Measurements from ENCODE around the gene BLM. TPM values are rescaled to one million over a fixed set of nuclear protein-coding genes. Genes with fewer than 3 reads are reported as not detected.

BLM gene
- total and polyA plus RNA-seq, 2 of the 13 experiments (the other 11 are each of a cell fraction or from before 2014, with no cell fraction given): 5.1 to 11.8 TPM

GRCh38 chr15:90701048-90701447, 16.1 kb upstream of the BLM start (continued):
- no peak for TF ChIP-seq HOXA7 (CRISPR knock-in tag; IDR thresholded peaks at IDR 0.05)
- no peak for TF ChIP-seq SOX5 (CRISPR knock-in tag; IDR thresholded peaks at IDR 0.05; ENCODE audit: borderline replicate concordance)

- DNase-seq (ENCODE audit: low spot score) (no peak), ATAC-seq (no peak), FAIRE-seq (no peak)
- Histone ChIP-seq H3K4me3 (replicated peaks in 1 of 3; ENCODE audit: insufficient read depth in 1 of 3, low read depth in 2 of 3, low read length in 3 of 3) (no peak overlapping the region), H3K27ac (ENCODE audit: extremely low read length, insufficient read depth, low read length) (no peak overlapping the region), H2AFZ (ENCODE audit: low read length) (no peak overlapping the region), H3K79me2 (ENCODE audit: insufficient read depth, low read length) (no peaks in the 10 kb centered on the region), H3K4me2 (ENCODE audit: low read depth, low read length) (no peak overlapping the region), H3K36me3 (replicated peaks in 1 of 2; ENCODE audit: control insufficient read depth in 1 of 2, insufficient read depth in 2 of 2, low read length in 2 of 2) (no peaks in the 10 kb centered on the region), H3K9ac (ENCODE audit: insufficient read depth, low read depth, low read length) (no peak overlapping the region), H3K9me3 (ENCODE audit: low read length) (no peaks in the 10 kb centered on the region), H3K4me1 (ENCODE audit: insufficient read depth, low read length) (no peaks in the 10 kb centered on the region), H4K20me1 (ENCODE audit: insufficient read depth, low read length) (no peaks in the 10 kb centered on the region), H3K27me3 (ENCODE audit: control insufficient read depth in 1 of 2, insufficient read depth in 2 of 2, low read length in 2 of 2) (no peaks in the 10 kb centered on the region)
- ChIA-PET CTCF (ENCODE audit: low intra/inter-chr PET ratio, low total read pairs) (no interaction called here), POLR2A (no interaction called here)
- TF ChIP-seq, protein P1, sequence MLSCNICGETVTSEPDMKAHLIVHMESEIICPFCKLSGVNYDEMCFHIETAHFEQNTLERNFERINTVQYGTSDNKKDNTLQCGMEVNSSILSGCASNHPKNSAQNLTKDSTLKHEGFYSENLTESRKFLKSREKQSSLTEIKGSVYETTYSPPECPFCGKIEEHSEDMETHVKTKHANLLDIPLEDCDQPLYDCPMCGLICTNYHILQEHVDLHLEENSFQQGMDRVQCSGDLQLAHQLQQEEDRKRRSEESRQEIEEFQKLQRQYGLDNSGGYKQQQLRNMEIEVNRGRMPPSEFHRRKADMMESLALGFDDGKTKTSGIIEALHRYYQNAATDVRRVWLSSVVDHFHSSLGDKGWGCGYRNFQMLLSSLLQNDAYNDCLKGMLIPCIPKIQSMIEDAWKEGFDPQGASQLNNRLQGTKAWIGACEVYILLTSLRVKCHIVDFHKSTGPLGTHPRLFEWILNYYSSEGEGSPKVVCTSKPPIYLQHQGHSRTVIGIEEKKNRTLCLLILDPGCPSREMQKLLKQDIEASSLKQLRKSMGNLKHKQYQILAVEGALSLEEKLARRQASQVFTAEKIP (CRISPR knock-in tag; IDR thresholded peaks at IDR 0.05; ENCODE audit: borderline replicate concordance): no peak
- TF ChIP-seq GTF2F1 (IDR thresholded peaks at IDR 0.05; ENCODE audit: low read length) (no peak), ZNF790 (CRISPR knock-in tag; IDR thresholded peaks at IDR 0.05; ENCODE audit: borderline replicate concordance) (no peak)
- TF ChIP-seq, protein P2, sequence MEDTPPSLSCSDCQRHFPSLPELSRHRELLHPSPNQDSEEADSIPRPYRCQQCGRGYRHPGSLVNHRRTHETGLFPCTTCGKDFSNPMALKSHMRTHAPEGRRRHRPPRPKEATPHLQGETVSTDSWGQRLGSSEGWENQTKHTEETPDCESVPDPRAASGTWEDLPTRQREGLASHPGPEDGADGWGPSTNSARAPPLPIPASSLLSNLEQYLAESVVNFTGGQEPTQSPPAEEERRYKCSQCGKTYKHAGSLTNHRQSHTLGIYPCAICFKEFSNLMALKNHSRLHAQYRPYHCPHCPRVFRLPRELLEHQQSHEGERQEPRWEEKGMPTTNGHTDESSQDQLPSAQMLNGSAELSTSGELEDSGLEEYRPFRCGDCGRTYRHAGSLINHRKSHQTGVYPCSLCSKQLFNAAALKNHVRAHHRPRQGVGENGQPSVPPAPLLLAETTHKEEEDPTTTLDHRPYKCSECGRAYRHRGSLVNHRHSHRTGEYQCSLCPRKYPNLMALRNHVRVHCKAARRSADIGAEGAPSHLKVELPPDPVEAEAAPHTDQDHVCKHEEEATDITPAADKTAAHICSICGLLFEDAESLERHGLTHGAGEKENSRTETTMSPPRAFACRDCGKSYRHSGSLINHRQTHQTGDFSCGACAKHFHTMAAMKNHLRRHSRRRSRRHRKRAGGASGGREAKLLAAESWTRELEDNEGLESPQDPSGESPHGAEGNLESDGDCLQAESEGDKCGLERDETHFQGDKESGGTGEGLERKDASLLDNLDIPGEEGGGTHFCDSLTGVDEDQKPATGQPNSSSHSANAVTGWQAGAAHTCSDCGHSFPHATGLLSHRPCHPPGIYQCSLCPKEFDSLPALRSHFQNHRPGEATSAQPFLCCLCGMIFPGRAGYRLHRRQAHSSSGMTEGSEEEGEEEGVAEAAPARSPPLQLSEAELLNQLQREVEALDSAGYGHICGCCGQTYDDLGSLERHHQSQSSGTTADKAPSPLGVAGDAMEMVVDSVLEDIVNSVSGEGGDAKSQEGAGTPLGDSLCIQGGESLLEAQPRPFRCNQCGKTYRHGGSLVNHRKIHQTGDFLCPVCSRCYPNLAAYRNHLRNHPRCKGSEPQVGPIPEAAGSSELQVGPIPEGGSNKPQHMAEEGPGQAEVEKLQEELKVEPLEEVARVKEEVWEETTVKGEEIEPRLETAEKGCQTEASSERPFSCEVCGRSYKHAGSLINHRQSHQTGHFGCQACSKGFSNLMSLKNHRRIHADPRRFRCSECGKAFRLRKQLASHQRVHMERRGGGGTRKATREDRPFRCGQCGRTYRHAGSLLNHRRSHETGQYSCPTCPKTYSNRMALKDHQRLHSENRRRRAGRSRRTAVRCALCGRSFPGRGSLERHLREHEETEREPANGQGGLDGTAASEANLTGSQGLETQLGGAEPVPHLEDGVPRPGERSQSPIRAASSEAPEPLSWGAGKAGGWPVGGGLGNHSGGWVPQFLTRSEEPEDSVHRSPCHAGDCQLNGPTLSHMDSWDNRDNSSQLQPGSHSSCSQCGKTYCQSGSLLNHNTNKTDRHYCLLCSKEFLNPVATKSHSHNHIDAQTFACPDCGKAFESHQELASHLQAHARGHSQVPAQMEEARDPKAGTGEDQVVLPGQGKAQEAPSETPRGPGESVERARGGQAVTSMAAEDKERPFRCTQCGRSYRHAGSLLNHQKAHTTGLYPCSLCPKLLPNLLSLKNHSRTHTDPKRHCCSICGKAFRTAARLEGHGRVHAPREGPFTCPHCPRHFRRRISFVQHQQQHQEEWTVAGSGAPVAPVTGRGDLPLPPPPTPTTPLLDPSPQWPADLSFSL (CRISPR knock-in tag; IDR thresholded peaks at IDR 0.05): no peak
- TF ChIP-seq, protein P3, sequence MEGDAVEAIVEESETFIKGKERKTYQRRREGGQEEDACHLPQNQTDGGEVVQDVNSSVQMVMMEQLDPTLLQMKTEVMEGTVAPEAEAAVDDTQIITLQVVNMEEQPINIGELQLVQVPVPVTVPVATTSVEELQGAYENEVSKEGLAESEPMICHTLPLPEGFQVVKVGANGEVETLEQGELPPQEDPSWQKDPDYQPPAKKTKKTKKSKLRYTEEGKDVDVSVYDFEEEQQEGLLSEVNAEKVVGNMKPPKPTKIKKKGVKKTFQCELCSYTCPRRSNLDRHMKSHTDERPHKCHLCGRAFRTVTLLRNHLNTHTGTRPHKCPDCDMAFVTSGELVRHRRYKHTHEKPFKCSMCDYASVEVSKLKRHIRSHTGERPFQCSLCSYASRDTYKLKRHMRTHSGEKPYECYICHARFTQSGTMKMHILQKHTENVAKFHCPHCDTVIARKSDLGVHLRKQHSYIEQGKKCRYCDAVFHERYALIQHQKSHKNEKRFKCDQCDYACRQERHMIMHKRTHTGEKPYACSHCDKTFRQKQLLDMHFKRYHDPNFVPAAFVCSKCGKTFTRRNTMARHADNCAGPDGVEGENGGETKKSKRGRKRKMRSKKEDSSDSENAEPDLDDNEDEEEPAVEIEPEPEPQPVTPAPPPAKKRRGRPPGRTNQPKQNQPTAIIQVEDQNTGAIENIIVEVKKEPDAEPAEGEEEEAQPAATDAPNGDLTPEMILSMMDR (CRISPR knock-in tag; IDR thresholded peaks at IDR 0.05): 0 out of 2 replicates have a peak, but pooled peaks have one; percentile 6
- intact Hi-C loops (cut with micrococcal nuclease; ENCODE audit: unreplicated experiment) (no loop called here), in situ Hi-C loops (cut with HindIII; ENCODE audit: extremely low pct_ligation_motif_present, low pct_unique_long_range_greater_than_20kb) (no loop called here)
- BruUV-seq (replicated peaks): no TSS peak
- WGBS (ENCODE audit: low lambda C conversion rate): 86% methylated on average over 9 of the region's 9 CpGs
Observed at GRCh38 chr15:90701880-90702630, 15.1 kb upstream of the BLM start.

All from HepG2 (cell line).